HL-60 (cell line): ENCODE measurements around the gene TLR2.
A peak's percentile ranks its signal among the peaks of the same experiment; 100 is the strongest.

Experiments used
- DNase-seq, 2 experiments: peaks; one replicate each; pipeline ENCODE4 v3.0.0-alpha.2; 2010 to 2020; ENCODE audit warnings: low read depth in 1 of 2, low spot score in 1 of 2
- H3K27ac ChIP-seq: fragments of 250-450 bp; sonication (Bioruptor Pico); replicated peaks from 2 replicates; pipeline ENCODE4 v1.5.1; 2020; ENCODE audit warnings: mild to moderate bottlenecking, moderate library complexity
- H3K27me3 ChIP-seq: fragments of 250-450 bp; sonication (Bioruptor Pico); 2 replicates; pipeline ENCODE4 v1.5.1; 2021; ENCODE audit warnings: mild to moderate bottlenecking, moderate library complexity; ENCODE audit not compliant: insufficient read depth, poor library complexity, severe bottlenecking
- H3K4me3 ChIP-seq: replicated peaks from 2 replicates; pipeline ENCODE4 v1.5.1; 2011; ENCODE audit warnings: mild to moderate bottlenecking, control low read depth, low read length; ENCODE audit not compliant: insufficient read depth
- CTCF ChIP-seq: IDR thresholded peaks from one replicate; pipeline ENCODE4 v1.5.1; 2011; ENCODE audit warnings: low read length, control low read depth, inconsistent platforms; ENCODE audit not compliant: insufficient read depth
- GABPA ChIP-seq: IDR thresholded peaks from 2 replicates; pipeline ENCODE4 v1.6.1; 2012; ENCODE audit warnings: low read depth
- POLR2AphosphoS5 ChIP-seq: IDR thresholded peaks from 2 replicates; pipeline ENCODE4 v1.6.1; 2012; ENCODE audit warnings: low read depth
- REST ChIP-seq: IDR thresholded peaks from 2 replicates; pipeline ENCODE4 v1.6.1; 2012; ENCODE audit warnings: low read depth; ENCODE audit not compliant: insufficient replicate concordance
- SPI1 ChIP-seq: IDR thresholded peaks from 2 replicates; pipeline ENCODE4 v1.6.1; 2012; ENCODE audit warnings: low read depth, mild to moderate bottlenecking, borderline replicate concordance

TLR2 gene

GRCh38 chr4:153647975-153648374 lies 36.1 kb upstream of the TLR2 start:
- no peak for DNase-seq
- Histone ChIP-seq H3K27ac (no peak overlapping the region), H3K4me3 (no peak overlapping the region)

GRCh38 chr4:153649572-153649991 lies 34.5 kb upstream of the TLR2 start:
- Histone ChIP-seq H3K4me3 (no peak overlapping the region), H3K27ac (no peak overlapping the region), H3K27me3 (no peaks in the 10 kb centered on the region)
- TF ChIP-seq SPI1 (no peak), GABPA (no peak), CTCF (no peak)
- peak in 1 of 2 experiments; percentile 37 for DNase-seq

More at GRCh38 chr4:153647975-153648374, 36.1 kb upstream of the TLR2 start:
- H3K27me3 ChIP-seq, result no peaks in the 10 kb centered on the region
- TF ChIP-seq POLR2AphosphoS5 (no peak), REST (no peak), CTCF (no peak), SPI1 (no peak), GABPA (no peak)

GRCh38 chr4:153651116-153651515 lies 33.0 kb upstream of the TLR2 start:
- TF ChIP-seq GABPA, result no peak
- no peak for TF ChIP-seq REST
- no peak for TF ChIP-seq POLR2AphosphoS5
- TF ChIP-seq SPI1, result no peak
- no peak for TF ChIP-seq CTCF
- peak overlapping the region; percentile 93 for H3K27ac ChIP-seq
- peak; percentile 46 to 56 for DNase-seq
- H3K27me3 ChIP-seq, result no peaks in the 10 kb centered on the region
- no peak overlapping the region for H3K4me3 ChIP-seq

GRCh38 chr4:153651587-153651986 lies 32.5 kb upstream of the TLR2 start:
- DNase-seq, result peak; percentile 88 to 95
- Histone ChIP-seq H3K27me3 (no peaks in the 10 kb centered on the region), H3K4me3 (no peak overlapping the region), H3K27ac (peak overlapping the region; percentile 93)
- TF ChIP-seq REST (peak; percentile 39), POLR2AphosphoS5 (peak; percentile 74), SPI1 (peak; percentile 93), CTCF (no peak), GABPA (peak; percentile 37; the same call in 1 of the 2 replicates)
